ENCODE data around the gene COA7.

Gene COA7

GRCh38 chr1:52707927-52708655 is 9.9 kb upstream of the COA7 start:
- no peaks in the 10 kb centered on the region for H3K9me3 ChIP-seq (ENCODE audit: insufficient read depth, low read length)
- H3K27ac ChIP-seq (ENCODE audit: low read depth, low read length): no peak overlapping the region
- no peak overlapping the region for H3K4me3 ChIP-seq (ENCODE audit: insufficient read depth, low read length, poor library complexity, severe bottlenecking)
- no peak overlapping the region for H3K9ac ChIP-seq (ENCODE audit: low read length)
- no peaks in the 10 kb centered on the region for H3K79me2 ChIP-seq (ENCODE audit: insufficient read depth, low read length)
- no peak overlapping the region for H3K4me2 ChIP-seq (ENCODE audit: low read depth, low read length, poor library complexity, severe bottlenecking)
- TF ChIP-seq, protein P1, sequence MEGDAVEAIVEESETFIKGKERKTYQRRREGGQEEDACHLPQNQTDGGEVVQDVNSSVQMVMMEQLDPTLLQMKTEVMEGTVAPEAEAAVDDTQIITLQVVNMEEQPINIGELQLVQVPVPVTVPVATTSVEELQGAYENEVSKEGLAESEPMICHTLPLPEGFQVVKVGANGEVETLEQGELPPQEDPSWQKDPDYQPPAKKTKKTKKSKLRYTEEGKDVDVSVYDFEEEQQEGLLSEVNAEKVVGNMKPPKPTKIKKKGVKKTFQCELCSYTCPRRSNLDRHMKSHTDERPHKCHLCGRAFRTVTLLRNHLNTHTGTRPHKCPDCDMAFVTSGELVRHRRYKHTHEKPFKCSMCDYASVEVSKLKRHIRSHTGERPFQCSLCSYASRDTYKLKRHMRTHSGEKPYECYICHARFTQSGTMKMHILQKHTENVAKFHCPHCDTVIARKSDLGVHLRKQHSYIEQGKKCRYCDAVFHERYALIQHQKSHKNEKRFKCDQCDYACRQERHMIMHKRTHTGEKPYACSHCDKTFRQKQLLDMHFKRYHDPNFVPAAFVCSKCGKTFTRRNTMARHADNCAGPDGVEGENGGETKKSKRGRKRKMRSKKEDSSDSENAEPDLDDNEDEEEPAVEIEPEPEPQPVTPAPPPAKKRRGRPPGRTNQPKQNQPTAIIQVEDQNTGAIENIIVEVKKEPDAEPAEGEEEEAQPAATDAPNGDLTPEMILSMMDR (IDR thresholded peaks at IDR 0.05; ENCODE audit: insufficient read depth, low read length, poor library complexity, severe bottlenecking): no peak
- TF ChIP-seq EZH2phosphoT487 (conservative IDR thresholded peaks at IDR 0.05; ENCODE audit: low read length): no peak
- no peaks in the 10 kb centered on the region for H3K9me2 ChIP-seq (replicated peaks; ENCODE audit: insufficient read depth, low read length)
- H3K36me3 ChIP-seq (ENCODE audit: low read length): no peaks in the 10 kb centered on the region
- no peaks in the 10 kb centered on the region for H3K27me3 ChIP-seq (ENCODE audit: low read length)
- H3F3A ChIP-seq (ENCODE audit: insufficient read depth): no peaks in the 10 kb centered on the region
- no peak overlapping the region for H2AFZ ChIP-seq (ENCODE audit: low read depth, low read length, severe bottlenecking)
- no peaks in the 10 kb centered on the region for H4K20me1 ChIP-seq (ENCODE audit: low read depth, low read length)

DNA sequence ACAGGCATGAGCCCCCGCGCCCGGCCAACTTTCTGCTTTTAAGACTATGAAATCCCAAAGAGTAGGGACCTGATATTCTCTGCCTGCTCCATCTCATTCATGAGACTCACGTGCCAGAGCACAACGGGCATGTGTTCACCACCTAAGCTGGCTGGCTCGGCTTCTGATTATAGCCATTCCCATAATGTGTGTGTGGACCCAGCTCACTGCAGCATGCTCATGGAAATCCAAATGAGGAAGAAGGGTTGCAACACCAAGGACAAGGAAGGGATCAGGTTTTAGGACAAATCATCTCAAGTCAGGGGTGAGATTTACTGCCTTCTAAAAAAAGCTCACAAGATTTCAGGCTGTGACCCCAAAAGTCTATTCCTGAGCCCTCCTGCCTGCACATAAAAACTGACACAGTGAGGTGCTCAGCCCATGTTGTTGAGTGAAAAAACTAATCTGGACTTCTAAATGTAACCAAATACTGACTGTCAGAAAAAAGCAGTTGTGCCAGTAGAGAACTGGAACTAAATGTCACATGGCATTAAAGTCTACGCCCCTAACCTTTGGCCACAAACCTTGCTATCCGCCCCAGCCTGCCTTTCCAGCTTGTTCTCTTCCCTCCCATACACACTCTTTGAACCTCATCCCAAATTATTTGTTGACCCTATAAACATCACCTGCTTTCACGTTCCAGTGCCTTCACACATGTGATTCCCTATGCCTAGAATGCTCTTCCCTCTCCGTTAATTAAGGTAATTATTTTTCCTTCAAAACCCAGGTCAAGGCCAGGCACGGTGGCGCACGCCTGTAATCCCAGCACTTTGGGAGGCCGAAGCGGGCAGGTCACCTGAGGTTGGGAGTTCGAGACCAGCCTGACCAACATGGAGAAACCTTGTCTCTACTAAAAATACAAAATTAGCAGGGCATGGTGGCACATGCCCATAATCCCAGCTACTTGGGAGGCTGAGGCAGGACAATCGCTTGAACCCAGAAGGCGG is 9.1 kb upstream of the COA7 start:
- Histone ChIP-seq H3K9me3 (ENCODE audit: insufficient read depth, low read length) (no peaks in the 10 kb centered on the region), H3K4me2 (ENCODE audit: low read depth, low read length, poor library complexity, severe bottlenecking) (no peak overlapping the region), H3K4me3 (ENCODE audit: insufficient read depth, low read length, poor library complexity, severe bottlenecking) (no peak overlapping the region), H3K9me2 (replicated peaks; ENCODE audit: insufficient read depth, low read length) (no peaks in the 10 kb centered on the region), H2AFZ (ENCODE audit: low read depth, low read length, severe bottlenecking) (no peak overlapping the region), H3K79me2 (ENCODE audit: insufficient read depth, low read length) (no peaks in the 10 kb centered on the region), H4K20me1 (ENCODE audit: low read depth, low read length) (no peaks in the 10 kb centered on the region), H3K27me3 (ENCODE audit: low read length) (no peaks in the 10 kb centered on the region), H3F3A (ENCODE audit: insufficient read depth) (peaks cover 3% of the 10 kb centered on the region; the same call in 1 of the 2 replicates), H3K27ac (ENCODE audit: low read depth, low read length) (no peak overlapping the region), H3K9ac (ENCODE audit: low read length) (no peak overlapping the region), H3K36me3 (ENCODE audit: low read length) (no peaks in the 10 kb centered on the region)
- no peak for TF ChIP-seq EZH2phosphoT487 (conservative IDR thresholded peaks at IDR 0.05; ENCODE audit: low read length)
- TF ChIP-seq, protein P1 (IDR thresholded peaks at IDR 0.05; ENCODE audit: insufficient read depth, low read length, poor library complexity, severe bottlenecking): no peak

- peaks cover 13% of the 10 kb centered on the region for H3F3A ChIP-seq (ENCODE audit: insufficient read depth)
- H3K9me3 ChIP-seq (ENCODE audit: insufficient read depth, low read length): no peaks in the 10 kb centered on the region
- no peak overlapping the region for H3K9ac ChIP-seq (ENCODE audit: low read length)
- no peaks in the 10 kb centered on the region for H3K27me3 ChIP-seq (ENCODE audit: low read length)
- no peak overlapping the region for H3K4me3 ChIP-seq (ENCODE audit: insufficient read depth, low read length, poor library complexity, severe bottlenecking)
- no peak overlapping the region for H3K4me2 ChIP-seq (ENCODE audit: low read depth, low read length, poor library complexity, severe bottlenecking)
- H3K36me3 ChIP-seq (ENCODE audit: low read length): no peaks in the 10 kb centered on the region
- H3K9me2 ChIP-seq (replicated peaks; ENCODE audit: insufficient read depth, low read length): no peaks in the 10 kb centered on the region
- H4K20me1 ChIP-seq (ENCODE audit: low read depth, low read length): no peaks in the 10 kb centered on the region
- H3K79me2 ChIP-seq (ENCODE audit: insufficient read depth, low read length): no peaks in the 10 kb centered on the region
- TF ChIP-seq, protein P1 (IDR thresholded peaks at IDR 0.05; ENCODE audit: insufficient read depth, low read length, poor library complexity, severe bottlenecking): no peak
- TF ChIP-seq EZH2phosphoT487 (conservative IDR thresholded peaks at IDR 0.05; ENCODE audit: low read length): no peak
- no peak overlapping the region for H3K27ac ChIP-seq (ENCODE audit: low read depth, low read length)
- H2AFZ ChIP-seq (ENCODE audit: low read depth, low read length, severe bottlenecking): no peak overlapping the region
These were observed 8.1 kb upstream of the COA7 start for GRCh38 chr1:52706136-52706670.

Data from SU-DHL-6 (cell line).